ENCODE measurements around the gene PALM3. TPM values are rescaled to one million over a fixed set of nuclear protein-coding genes. Genes with fewer than 3 reads are reported as not detected.

The PALM3 gene
- total RNA-seq, 2 experiments from 2014 or later, result 0.25 TPM; not detected in 1

GRCh38 chr19:14059652-14060155 is 2.2 kb downstream of the PALM3 start:
- no peak for DNase-seq
- Mint-ChIP-seq H3K4me1 (ENCODE audit: low read depth) (peaks cover 16% of the 10 kb centered on the region), H3K4me3 (no peak overlapping the region), H3K27me3 (peaks cover 34% of the 10 kb centered on the region), H3K9me3 (no peaks in the 10 kb centered on the region), H3K36me3 (ENCODE audit: low read depth) (peaks cover under 1% of the 10 kb centered on the region), H3K27ac (no peak overlapping the region)
- H3K9me3 ChIP-seq (ENCODE audit: control insufficient read depth in 1 of 2, insufficient read depth in 1 of 2, low read length in 2 of 2), result peaks cover 0 to 4% of the 10 kb centered on the region in 2 experiments
- ChIA-PET POLR2A (interaction anchor here (0.6 to 3.3 kb wide), 2 partner anchors 11 to 28 kb away, joined by 3 to 9 read pairs; partner anchors contain the start of gene IL27RA), CTCF (interaction anchor here (0.6 to 2.1 kb wide), 9 partner anchors 11 to 179 kb away, joined by 3 to 17 read pairs (median 5); partner anchors contain the start of genes ASF1B and MISP3)
- intact Hi-C loops (cut with DNase I, micrococcal nuclease), result no loop called here
- no peak overlapping the region for H3K4me3 ChIP-seq (ENCODE audit: low read length)
- no peak for TF ChIP-seq CTCF (IDR thresholded peaks at IDR 0.05)
- no peaks in the 10 kb centered on the region for H3K36me3 ChIP-seq (ENCODE audit: insufficient read depth, low read length)
- H3K27me3 ChIP-seq (ENCODE audit: control insufficient read depth in 1 of 2, insufficient read depth in 2 of 2, low read length in 2 of 2), result peaks cover 28 to 32% of the 10 kb centered on the region in 2 experiments
- no peak overlapping the region for H3K27ac ChIP-seq (ENCODE audit: low read depth in 1 of 2, low read length in 2 of 2)
- no peak for ATAC-seq (ENCODE audit: poor library complexity)
- H3K4me1 ChIP-seq (ENCODE audit: insufficient read depth, low read length), result peaks cover 24% of the 10 kb centered on the region

GRCh38 chr19:14059093-14059480 is 2.8 kb downstream of the PALM3 start:
- POLR2A ChIA-PET, result interaction anchor here (0.6 to 3.3 kb wide), 3 partner anchors 12 to 27 kb away, joined by 3 to 9 read pairs (median 3); partner anchors contain the start of gene IL27RA
- Histone ChIP-seq H3K27ac (ENCODE audit: low read depth in 1 of 2, low read length in 2 of 2) (no peak overlapping the region), H3K4me1 (ENCODE audit: insufficient read depth, low read length) (peaks cover 24% of the 10 kb centered on the region), H3K27me3 (ENCODE audit: control insufficient read depth in 1 of 2, insufficient read depth in 2 of 2, low read length in 2 of 2) (peaks cover 28 to 32% of the 10 kb centered on the region in 2 experiments), H3K36me3 (ENCODE audit: insufficient read depth, low read length) (no peaks in the 10 kb centered on the region), H3K9me3 (ENCODE audit: control insufficient read depth in 1 of 2, insufficient read depth in 1 of 2, low read length in 2 of 2) (peaks cover 0 to 4% of the 10 kb centered on the region in 2 experiments), H3K4me3 (ENCODE audit: low read length) (no peak overlapping the region)
- Mint-ChIP-seq H3K36me3 (ENCODE audit: low read depth) (peaks cover 5% of the 10 kb centered on the region), H3K4me1 (ENCODE audit: low read depth) (peaks cover 16% of the 10 kb centered on the region), H3K9me3 (no peaks in the 10 kb centered on the region), H3K27me3 (peaks cover 34% of the 10 kb centered on the region), H3K27ac (no peak overlapping the region), H3K4me3 (peak overlapping the region; percentile 58)
- peak; percentile 59 for ATAC-seq (ENCODE audit: poor library complexity)
- TF ChIP-seq CTCF (IDR thresholded peaks at IDR 0.05), result peak; percentile 72
- peak in 11 of 14 experiments; percentile 31 to 74 (median 39) for DNase-seq
- CTCF ChIA-PET, result interaction anchor here (0.6 to 2.1 kb wide), 15 partner anchors 10 to 179 kb away, joined by 3 to 17 read pairs (median 4); partner anchors contain the start of genes ASF1B, DCAF15, IL27RA and MISP3
- intact Hi-C loops (cut with DNase I, micrococcal nuclease), result no loop called here

GRCh38 chr19:14058182-14059092 is 3.4 kb downstream of the PALM3 start:
- intact Hi-C loops (cut with DNase I, micrococcal nuclease), result no loop called here
- Mint-ChIP-seq H3K27me3 (peaks cover 34% of the 10 kb centered on the region), H3K4me1 (ENCODE audit: low read depth) (peaks cover 16% of the 10 kb centered on the region), H3K27ac (no peak overlapping the region), H3K9me3 (no peaks in the 10 kb centered on the region), H3K4me3 (peak overlapping the region; percentile 58), H3K36me3 (ENCODE audit: low read depth) (peaks cover 9% of the 10 kb centered on the region)
- DNase-seq (no peak), ATAC-seq (ENCODE audit: poor library complexity) (no peak)
- H3K9me3 ChIP-seq (ENCODE audit: control insufficient read depth in 1 of 2, insufficient read depth in 1 of 2, low read length in 2 of 2), result peaks cover 0 to 7% of the 10 kb centered on the region in 2 experiments
- TF ChIP-seq CTCF (IDR thresholded peaks at IDR 0.05), result no peak
- H3K27ac ChIP-seq (ENCODE audit: low read depth in 1 of 2, low read length in 2 of 2), result no peak overlapping the region
- no peak overlapping the region for H3K4me3 ChIP-seq (ENCODE audit: low read length)
- peaks cover 24% of the 10 kb centered on the region for H3K4me1 ChIP-seq (ENCODE audit: insufficient read depth, low read length)
- ChIA-PET CTCF (interaction anchor here (0.6 to 2.1 kb wide), 15 partner anchors 9 to 178 kb away, joined by 3 to 17 read pairs (median 4); partner anchors contain the start of genes ASF1B, DCAF15, IL27RA and MISP3), POLR2A (interaction anchor here (0.9 to 3.3 kb wide), 4 partner anchors 15 to 156 kb away, joined by 3 to 9 read pairs (median 4); partner anchors contain the start of genes IL27RA and RFX1)
- H3K27me3 ChIP-seq (ENCODE audit: control insufficient read depth in 1 of 2, insufficient read depth in 2 of 2, low read length in 2 of 2), result peaks cover 28 to 32% of the 10 kb centered on the region in 2 experiments
- H3K36me3 ChIP-seq (ENCODE audit: insufficient read depth, low read length), result no peaks in the 10 kb centered on the region

Measured in CD4-positive, alpha-beta T cell (primary cell).